Keratinocyte (primary cell): Measurements from ENCODE around the gene SPTBN4. TPM values are rescaled to one million over a fixed set of nuclear protein-coding genes. Genes with fewer than 3 reads are reported as not detected.

Experiments
- DNase-seq: peaks from one replicate; pipeline ENCODE4 v3.0.0-alpha.2; 2011; ENCODE audit warnings: low read depth, missing footprints, low spot score
- FAIRE-seq: peaks from 2 replicates; lab custom pipeline; 2011; peaks lifted over from hg19 to GRCh38; lab: Jason Lieb, UNC
- H2AFZ ChIP-seq: 2 replicates; pipeline ENCODE4 v1.6.0; 2012; ENCODE audit warnings: low read length, control low read depth, inconsistent platforms; ENCODE audit not compliant: control insufficient read depth
- H3K27ac ChIP-seq: 2 replicates; pipeline ENCODE4 v1.5.1; 2011; ENCODE audit warnings: low read length; ENCODE audit not compliant: control insufficient read depth, insufficient read depth
- H3K27me3 ChIP-seq: 3 replicates; pipeline ENCODE4 v1.6.0; 2011; ENCODE audit warnings: low read length; ENCODE audit not compliant: control insufficient read depth, insufficient read depth; ENCODE audit errors: extremely low read depth
- H3K36me3 ChIP-seq, 2 experiments: 2 replicates in 1 of 2; 3 replicates in 1 of 2; pipeline ENCODE4 v1.5.1; 2011; ENCODE audit warnings: low read length in 2 of 2, mild to moderate bottlenecking in 1 of 2; ENCODE audit not compliant: control insufficient read depth in 2 of 2, insufficient read depth in 2 of 2; ENCODE audit errors: extremely low read depth in 1 of 2
- H3K4me1 ChIP-seq: 3 replicates; pipeline ENCODE4 v1.5.1; 2011; ENCODE audit warnings: low read length; ENCODE audit not compliant: control insufficient read depth, insufficient read depth; ENCODE audit errors: extremely low read depth
- H3K4me2 ChIP-seq: 3 replicates; pipeline ENCODE4 v1.6.0; 2011; ENCODE audit warnings: low read depth, low read length; ENCODE audit not compliant: control insufficient read depth, insufficient read depth; ENCODE audit errors: extremely low read depth
- H3K4me3 ChIP-seq, 3 experiments: fragments of 200-600 bp in 1 of 3; sonication (generic) in 1 of 3; 2 replicates in 2 of 3; 3 replicates in 1 of 3; pipeline ENCODE4 v1.5.1; 2011 to 2016; ENCODE audit warnings: low read length in 3 of 3, mild to moderate bottlenecking in 3 of 3, control low read depth in 2 of 3, inconsistent platforms in 1 of 3, low read depth in 1 of 3, mixed read lengths in 1 of 3, mixed run types in 1 of 3, moderate library complexity in 1 of 3; ENCODE audit not compliant: control insufficient read depth in 2 of 3, insufficient read depth in 2 of 3; ENCODE audit errors: extremely low read depth in 1 of 3
- H3K79me2 ChIP-seq: 2 replicates; pipeline ENCODE4 v1.6.0; 2012; ENCODE audit warnings: low read length; ENCODE audit not compliant: control insufficient read depth, insufficient read depth
- H3K9ac ChIP-seq: 3 replicates; pipeline ENCODE4 v1.6.0; 2011; ENCODE audit warnings: low read length; ENCODE audit not compliant: control insufficient read depth, insufficient read depth; ENCODE audit errors: extremely low read depth
- H3K9me1 ChIP-seq: 3 replicates; pipeline ENCODE4 v1.6.0; 2011; ENCODE audit warnings: low read length; ENCODE audit not compliant: control insufficient read depth, insufficient read depth; ENCODE audit errors: extremely low read depth
- H3K9me3 ChIP-seq: 2 replicates; pipeline ENCODE4 v1.5.1; 2012; ENCODE audit warnings: low read depth, low read length; ENCODE audit not compliant: control insufficient read depth
- H4K20me1 ChIP-seq: 3 replicates; pipeline ENCODE4 v1.6.0; 2011; ENCODE audit warnings: low read length; ENCODE audit not compliant: control insufficient read depth, insufficient read depth; ENCODE audit errors: extremely low read depth
- CTCF ChIP-seq, 3 experiments: IDR thresholded peaks in 1 of 3; conservative IDR thresholded peaks in 1 of 3; optimal IDR thresholded peaks in 1 of 3; 2 replicates in 2 of 3; 3 replicates in 1 of 3; pipeline versions ENCODE3 to v1.5.1; 2011; ENCODE audit warnings: low read length in 3 of 3, mild to moderate bottlenecking in 3 of 3, moderate library complexity in 2 of 3, control low read depth in 1 of 3, inconsistent platforms in 1 of 3; ENCODE audit not compliant: insufficient read depth in 2 of 3; ENCODE audit errors: extremely low read depth in 1 of 3
- EZH2 ChIP-seq: IDR thresholded peaks from one replicate; pipeline ENCODE4 v1.6.1; 2012; ENCODE audit warnings: inconsistent platforms, mild to moderate bottlenecking, low read length, moderate library complexity
- dilution Hi-C: fragments of 300-500 bp; cut with MboI; formaldehyde crosslinking; loops from one replicate; pipeline ENCODE4 v1.7.0; 2020; ENCODE audit warnings: low sequenced_read_pairs; ENCODE audit not compliant: extremely low pct_ligation_motif_present
- polyA plus RNA-seq, 5 experiments: library from polyadenylated mRNA; depleted of rRNA in 3 of 5; stranded (reverse) in 3 of 5; stranded (forward) in 1 of 5; unstranded in 1 of 5; fragments of >200 nt; gene quantifications; 1 replicate in 1 of 5; 2 replicates in 3 of 5; 3 replicates in 1 of 5; pipeline versions ENCODE4 v1.2.1 to v1.2.3, GENCODE V29; 2011 to 2012; ENCODE audit warnings: missing spikeins in 2 of 5, low read depth in 1 of 5, low replicate concordance in 1 of 5

The SPTBN4 gene
- polyA plus RNA-seq, 1 donor (not counting 4 experiments of a cell fraction or from before 2014, with no cell fraction given) = 0.17 TPM

DNA sequence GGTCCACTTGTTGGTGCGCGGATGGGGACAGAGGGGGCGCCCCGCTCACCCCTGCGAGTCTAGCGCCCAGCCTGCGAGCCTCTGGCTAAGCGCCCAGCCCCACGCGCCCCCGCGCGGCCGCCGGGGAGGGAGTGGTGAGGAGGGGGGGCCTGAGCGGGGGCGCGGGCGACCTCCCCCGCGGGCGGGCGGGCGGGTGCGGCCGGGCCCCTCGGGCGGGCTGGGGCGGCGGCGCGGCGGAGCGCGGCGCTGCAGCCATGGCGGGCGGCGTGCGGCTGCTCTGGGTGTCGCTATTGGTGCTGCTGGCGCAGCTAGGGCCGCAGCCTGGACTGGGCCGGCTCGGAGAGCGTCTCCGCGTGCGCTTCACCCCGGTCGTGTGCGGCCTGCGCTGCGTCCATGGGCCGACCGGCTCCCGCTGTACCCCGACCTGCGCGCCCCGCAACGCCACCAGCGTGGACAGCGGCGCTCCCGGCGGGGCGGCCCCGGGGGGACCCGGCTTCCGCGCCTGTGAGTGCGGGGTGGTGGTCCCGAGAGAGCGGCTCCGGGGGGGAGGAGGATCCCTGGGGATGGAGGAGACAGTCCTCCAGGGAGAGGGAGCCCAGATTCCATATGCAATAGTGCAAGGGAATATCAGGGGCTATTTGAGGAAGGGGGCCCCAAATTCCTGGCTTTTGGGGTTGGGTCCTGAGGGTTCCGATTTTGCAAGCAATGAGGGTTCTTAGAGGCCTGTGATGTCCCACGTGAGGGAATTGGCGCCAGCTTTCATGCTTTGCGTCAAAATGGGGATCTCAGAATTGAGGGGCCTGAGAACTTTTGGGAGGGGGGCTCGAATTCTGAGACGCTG is 134.6 kb downstream of the SPTBN4 start, which contains the start of gene LTBP4:
Gene LTBP4, plus strand, starts transcription at position 236 of the 841 bp plus-strand sequence. Its CDS starts 19 bp downstream, at position 255.
- dilution Hi-C loops = no loop called here
- no peaks in the 10 kb centered on the region for H4K20me1 ChIP-seq
- peak within 1 kb of the TSS; percentile 71 for H3K9ac ChIP-seq
- H3K4me3 ChIP-seq = peak within 1 kb of the TSS; percentile 50 to 72 (median 66)
- H3K4me1 ChIP-seq = peaks cover 47% of the 10 kb centered on the region
- peak within 1 kb of the TSS; percentile 58 for H2AFZ ChIP-seq
- peak in 1 of 3 experiments; percentile 53 for TF ChIP-seq CTCF (optimal IDR thresholded peaks at IDR 0.05 in 1 of 3, IDR thresholded peaks at IDR 0.05 in 1 of 3, conservative IDR thresholded peaks at IDR 0.05 in 1 of 3; ENCODE audit: extremely low read depth in 1 of 3, insufficient read depth in 2 of 3, low read length in 3 of 3)
- TF ChIP-seq EZH2 = no peak
- no peaks in the 10 kb centered on the region for H3K9me1 ChIP-seq
- no peaks in the 10 kb centered on the region for H3K9me3 ChIP-seq
- no peak for FAIRE-seq
- H3K79me2 ChIP-seq = no peaks in the 10 kb centered on the region
- no peak for DNase-seq
- H3K27me3 ChIP-seq = peaks cover 41% of the 10 kb centered on the region
- no peaks in the 10 kb centered on the region for H3K36me3 ChIP-seq
- H3K4me2 ChIP-seq = peak within 1 kb of the TSS; percentile 96
- peak within 1 kb of the TSS; percentile 65 for H3K27ac ChIP-seq

DNA sequence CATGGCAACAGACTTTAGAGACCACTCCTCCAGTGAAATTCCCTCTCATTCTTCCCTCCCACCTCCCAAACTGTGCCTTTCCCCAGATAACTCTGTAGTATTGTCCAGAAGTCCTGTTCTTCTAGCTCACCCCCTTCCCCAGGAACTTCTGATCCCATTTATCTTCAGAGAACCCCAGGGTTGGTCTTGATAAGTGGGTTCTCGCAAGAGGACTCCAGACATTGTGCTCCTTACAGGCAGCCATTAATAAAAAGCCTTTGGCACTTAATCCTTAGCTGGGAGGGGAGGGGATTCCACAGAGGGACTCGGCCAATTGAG is 136.2 kb downstream of the SPTBN4 start:
- no peak for FAIRE-seq
- Histone ChIP-seq H3K4me1 (peaks cover 52% of the 10 kb centered on the region), H3K9me3 (no peaks in the 10 kb centered on the region), H3K79me2 (no peaks in the 10 kb centered on the region), H3K4me2 (peak overlapping the region; percentile 96), H3K9me1 (no peaks in the 10 kb centered on the region), H3K27ac (peak overlapping the region; percentile 65), H3K4me3 (peak overlapping the region in 2 of 3 experiments; percentile 1 to 54), H3K9ac (peak overlapping the region; percentile 71), H4K20me1 (no peaks in the 10 kb centered on the region), H3K36me3 (no peaks in the 10 kb centered on the region), H3K27me3 (peaks cover 25% of the 10 kb centered on the region), H2AFZ (no peak overlapping the region)
- dilution Hi-C loops = no loop called here
- TF ChIP-seq EZH2 (no peak), CTCF (optimal IDR thresholded peaks at IDR 0.05 in 1 of 3, IDR thresholded peaks at IDR 0.05 in 1 of 3, conservative IDR thresholded peaks at IDR 0.05 in 1 of 3; ENCODE audit: extremely low read depth in 1 of 3, insufficient read depth in 2 of 3, low read length in 3 of 3) (no peak)
- DNase-seq = no peak
